CD14-positive monocyte (primary cell): ENCODE results near the gene CARMIL1. TPM values are rescaled to one million over a fixed set of nuclear protein-coding genes. Genes with fewer than 3 reads are reported as not detected.

Experiments
- DNase-seq, 3 donors: peaks; one replicate each; pipeline ENCODE4 v3.0.0-alpha.2; 2011 to 2022
- H2AFZ ChIP-seq: 2 replicates; pipeline ENCODE4 v1.6.0; 2012; ENCODE audit warnings: mild to moderate bottlenecking, low read depth, low read length, inconsistent platforms; ENCODE audit not compliant: insufficient read depth, poor library complexity, severe bottlenecking
- H3K27ac ChIP-seq, 2 donors: 1 replicate in 1 of 2; 2 replicates in 1 of 2; pipeline ENCODE4 v1.5.1; 2012 to 2013; ENCODE audit warnings: low read length in 2 of 2, control low read depth in 1 of 2, inconsistent platforms in 1 of 2, low read depth in 1 of 2, mild to moderate bottlenecking in 1 of 2
- H3K27me3 ChIP-seq, 2 donors: one replicate each; pipeline versions ENCODE4 v1.6.0 to v1.6.1; 2011 to 2013; ENCODE audit warnings: low read length in 2 of 2; ENCODE audit not compliant: control insufficient read depth in 2 of 2, insufficient read depth in 2 of 2
- H3K36me3 ChIP-seq, 2 donors: replicated peaks in 1 of 2; 1 replicate in 1 of 2; 2 replicates in 1 of 2; pipeline versions ENCODE4 v1.5.1 to v1.6.1; 2012 to 2013; ENCODE audit warnings: low read length in 2 of 2, control low read depth in 1 of 2, inconsistent platforms in 1 of 2, mild to moderate bottlenecking in 1 of 2; ENCODE audit not compliant: insufficient read depth in 2 of 2, control insufficient read depth in 1 of 2
- H3K4me1 ChIP-seq, 2 donors: 1 replicate in 1 of 2; 2 replicates in 1 of 2; pipeline versions ENCODE4 v1.5.1 to v1.6.1; 2012 to 2013; ENCODE audit warnings: low read length in 2 of 2, control low read depth in 1 of 2, inconsistent platforms in 1 of 2, mild to moderate bottlenecking in 1 of 2, moderate library complexity in 1 of 2; ENCODE audit not compliant: insufficient read depth in 2 of 2, control insufficient read depth in 1 of 2
- H3K4me2 ChIP-seq: replicated peaks from 2 replicates; pipeline ENCODE3; 2012; ENCODE audit warnings: low read length, moderate library complexity, mild to moderate bottlenecking; ENCODE audit not compliant: poor library complexity, severe bottlenecking; ENCODE audit errors: extremely low read depth
- H3K4me3 ChIP-seq, 3 experiments: fragments of 200-600 bp in 1 of 3; sonication (generic) in 1 of 3; replicated peaks in 1 of 3; 1 replicate in 2 of 3; 2 replicates in 1 of 3; pipeline ENCODE4 v1.5.1; 2011 to 2013; ENCODE audit warnings: low read length in 3 of 3, mild to moderate bottlenecking in 3 of 3, control low read depth in 2 of 3, low read depth in 2 of 3, inconsistent platforms in 1 of 3, moderate library complexity in 1 of 3
- H3K79me2 ChIP-seq: 2 replicates; pipeline ENCODE4 v1.6.0; 2012; ENCODE audit warnings: mild to moderate bottlenecking, control low read depth, inconsistent platforms, low read length, moderate library complexity; ENCODE audit not compliant: insufficient read depth
- H3K9ac ChIP-seq: 2 replicates; pipeline ENCODE4 v1.6.0; 2017; ENCODE audit warnings: low read length, mild to moderate bottlenecking; ENCODE audit not compliant: insufficient read depth, poor library complexity, severe bottlenecking
- H3K9me3 ChIP-seq, 2 donors: replicated peaks in 1 of 2; 1 replicate in 1 of 2; 2 replicates in 1 of 2; pipeline versions ENCODE4 v1.5.1 to v1.6.1; 2012 to 2013; ENCODE audit warnings: low read length in 2 of 2, control low read depth in 1 of 2; ENCODE audit not compliant: control insufficient read depth in 1 of 2, insufficient read depth in 1 of 2
- H4K20me1 ChIP-seq: 2 replicates; pipeline ENCODE4 v1.6.0; 2012; ENCODE audit warnings: mild to moderate bottlenecking, low read length, control low read depth, moderate library complexity; ENCODE audit not compliant: insufficient read depth
- H3K27ac Mint-ChIP-seq, 7 donors: one replicate each; pipeline ENCODE4 v1.8.0; 2020; ENCODE audit warnings: mild to moderate bottlenecking in 7 of 7, mixed read lengths in 7 of 7, moderate library complexity in 6 of 7, inconsistent platforms in 2 of 7
- H3K27me3 Mint-ChIP-seq, 3 donors: one replicate each; pipeline ENCODE4 v1.8.0; 2021 to 2022; ENCODE audit warnings: low read depth in 3 of 3, mild to moderate bottlenecking in 3 of 3, mixed read lengths in 3 of 3, moderate library complexity in 3 of 3, inconsistent platforms in 1 of 3
- H3K36me3 Mint-ChIP-seq, 2 donors: one replicate each; pipeline ENCODE4 v1.8.0; 2020; ENCODE audit warnings: mixed read lengths in 2 of 2, inconsistent platforms in 1 of 2, mild to moderate bottlenecking in 1 of 2
- H3K4me1 Mint-ChIP-seq: one replicate; pipeline ENCODE4 v1.8.0; 2020; ENCODE audit warnings: mild to moderate bottlenecking, mixed read lengths
- H3K4me3 Mint-ChIP-seq, 2 donors: one replicate each; pipeline ENCODE4 v1.8.0; 2020; ENCODE audit warnings: mild to moderate bottlenecking in 2 of 2, mixed read lengths in 2 of 2, moderate library complexity in 1 of 2
- H3K9me3 Mint-ChIP-seq, 7 donors: one replicate each; pipeline ENCODE4 v1.8.0; 2020 to 2022; ENCODE audit warnings: mixed read lengths in 7 of 7, mild to moderate bottlenecking in 6 of 7, moderate library complexity in 6 of 7, inconsistent platforms in 2 of 7
- CTCF ChIP-seq: fragments of 200-600 bp; IDR thresholded peaks from one replicate; pipeline ENCODE4 v1.8.0; 2022; ENCODE audit warnings: antibody characterized with exemption, mild to moderate bottlenecking
- WGBS: methylation state at CpG from one replicate; pipeline ENCODE4 v1.1.5; 2013; ENCODE audit warnings: missing lambda C conversion rate; ENCODE audit not compliant: insufficient coverage; 5-methylcytosine and 5-hydroxymethylcytosine counted together
- intact Hi-C, 2 donors: fragments of 100-400 bp; cut with micrococcal nuclease; formaldehyde crosslinking; loops; one replicate each; pipeline versions ENCODE4 v1.15.0 to v1.15.1; 2023
- polyA plus RNA-seq, 3 donors: library from polyadenylated mRNA; depleted of rRNA in 1 of 3; unstranded in 2 of 3; stranded (reverse) in 1 of 3; fragments of 300-500 nt in 2 of 3; fragments of >200 nt in 1 of 3; fragmentation: Illumina TruSeq in 2 of 3; gene quantifications; 1 replicate in 2 of 3; 2 replicates in 1 of 3; pipeline ENCODE4 v1.2.3, GENCODE V29; 2012 to 2021

The CARMIL1 gene
- polyA plus RNA-seq, 3 donors: 0.30 to 0.49 (median 0.41) TPM

- intact Hi-C loops: no loop called here
- peak overlapping the region in 1 of 7 donors; percentile 18 for H3K27ac Mint-ChIP-seq
- Histone ChIP-seq H2AFZ (peak overlapping the region; percentile 88), H3K4me1 (peaks cover 17 to 23% of the 10 kb centered on the region in 2 donors), H3K79me2 (no peaks in the 10 kb centered on the region), H3K4me2 (peak overlapping the region; percentile 90), H4K20me1 (no peaks in the 10 kb centered on the region), H3K27ac (no peak overlapping the region), H3K4me3 (peak overlapping the region in 2 of 3 experiments; percentile 56 to 88), H3K36me3 (no peaks in the 10 kb centered on the region), H3K9me3 (no peaks in the 10 kb centered on the region), H3K9ac (no peak overlapping the region), H3K27me3 (peaks cover 0 to 5% of the 10 kb centered on the region in 2 donors)
- peaks cover 28% of the 10 kb centered on the region for H3K4me1 Mint-ChIP-seq
- 10% methylated on average over 1 of the region's 13 CpGs for WGBS
- H3K36me3 Mint-ChIP-seq: peaks cover 0 to 9% of the 10 kb centered on the region in 2 donors
- H3K27me3 Mint-ChIP-seq: peaks cover 14 to 22% (median 17%) of the 10 kb centered on the region in 3 donors
- H3K4me3 Mint-ChIP-seq: peak overlapping the region; percentile 83 to 90
- DNase-seq: no peak
- H3K9me3 Mint-ChIP-seq: peaks cover 0 to 5% (median 0%) of the 10 kb centered on the region in 7 donors
- no peak for TF ChIP-seq CTCF
These were observed 1.3 kb downstream of the CARMIL1 start for GRCh38 chr6:25280344-25281074.

- no peak for DNase-seq
- Mint-ChIP-seq H3K9me3 (peaks cover 0 to 1% (median 0%) of the 10 kb centered on the region in 7 donors), H3K27me3 (peaks cover 0 to 4% (median 2%) of the 10 kb centered on the region in 3 donors), H3K27ac (no peak overlapping the region), H3K4me1 (no peaks in the 10 kb centered on the region), H3K4me3 (no peak overlapping the region), H3K36me3 (peaks cover 0 to 12% of the 10 kb centered on the region in 2 donors)
- no peaks in the 10 kb centered on the region for H3K4me1 ChIP-seq
- no peaks in the 10 kb centered on the region for H3K9me3 ChIP-seq
- intact Hi-C loops: no loop called here
- H3K27me3 ChIP-seq: no peaks in the 10 kb centered on the region
- H3K27ac ChIP-seq: no peak overlapping the region
- TF ChIP-seq CTCF: no peak
- H3K9ac ChIP-seq: no peak overlapping the region
- no peaks in the 10 kb centered on the region for H3K36me3 ChIP-seq
- H3K79me2 ChIP-seq: no peaks in the 10 kb centered on the region
- H3K4me3 ChIP-seq: no peak overlapping the region
- H3K4me2 ChIP-seq: no peak overlapping the region
- no peak overlapping the region for H2AFZ ChIP-seq
- WGBS: no CpG with 5 or more reads among the region's 2 CpGs
- H4K20me1 ChIP-seq: no peaks in the 10 kb centered on the region
These were observed 7.7 kb downstream of the CARMIL1 start for GRCh38 chr6:25286891-25287290.
